Mucosa of descending colon (tissue), 3 donors: Measurements from ENCODE around the gene NME4. TPM values are rescaled to one million over a fixed set of nuclear protein-coding genes. Genes with fewer than 3 reads are reported as not detected.

ENCODE experiments used
- ATAC-seq: fragments of 200-7000 bp; cut with Tn5 transposase; one replicate; pipeline ENCODE4 v1.9.1; 2020; ENCODE audit warnings: mild to moderate bottlenecking, moderate library complexity
- DNase-seq, 3 donors: peaks; one replicate each; pipeline ENCODE4 v3.0.0-alpha.2; 2020
- H3K36me3 ChIP-seq: fragments of 200-600 bp; one replicate; pipeline ENCODE4 v1.8.0; 2021; ENCODE audit warnings: low read depth, mild to moderate bottlenecking
- H3K4me1 ChIP-seq: fragments of 200-600 bp; one replicate; pipeline ENCODE4 v1.8.0; 2021; ENCODE audit warnings: low read depth, mild to moderate bottlenecking
- H3K4me3 ChIP-seq: fragments of 200-600 bp; one replicate; pipeline ENCODE4 v1.8.0; 2021; ENCODE audit warnings: mild to moderate bottlenecking
- H3K9me3 ChIP-seq: fragments of 200-600 bp; one replicate; pipeline ENCODE4 v1.8.0; 2021; ENCODE audit warnings: mild to moderate bottlenecking
- CTCF ChIP-seq: fragments of 200-600 bp; IDR thresholded peaks from one replicate; pipeline ENCODE4 v1.8.0; 2022; ENCODE audit warnings: antibody characterized with exemption, mild to moderate bottlenecking
- intact Hi-C, 2 donors: fragments of 100-400 bp; cut with DNase I in 1 of 2; cut with micrococcal nuclease in 1 of 2; formaldehyde crosslinking; loops; one replicate each; pipeline versions ENCODE4 v1.11.0 to v1.11.1; 2022; cut with DNase I, micrococcal nuclease
- total RNA-seq, 3 donors: library from RNA; stranded (reverse); fragmentation: NEBNext Ultra II Directional in 2 of 3; extraction: Animal tissue kit (Norgen Biotek cat#: 25700) in 2 of 3; gene quantifications; one replicate each; pipeline versions ENCODE4 v1.2.1 to v1.2.4, GENCODE V29; 2021 to 2023
- donor health status: DM: no; HTN: no; CAD: no; lungs with moderate emphysema.
- donor health status: DM: no; HTN: no; CAD: no.
- donor health status: DM: no; HTN: yes; CAD: no.

Gene NME4
- total RNA-seq, 3 donors from 2014 or later = 24.5 to 125 (median 43.6) TPM

GRCh38 chr16:444027-444426 lies 47.0 kb downstream of the NME4 start:
- DNase-seq = no peak
- TF ChIP-seq CTCF = no peak
- no peak for ATAC-seq
- H3K4me3 ChIP-seq = no peak overlapping the region
- H3K9me3 ChIP-seq = no peaks in the 10 kb centered on the region
- no peaks in the 10 kb centered on the region for H3K4me1 ChIP-seq
- intact Hi-C loops = no loop called here
- H3K36me3 ChIP-seq = no peaks in the 10 kb centered on the region

GRCh38 chr16:445566-445965 lies 48.6 kb downstream of the NME4 start:
- Histone ChIP-seq H3K9me3 (no peaks in the 10 kb centered on the region), H3K4me1 (peaks cover 6% of the 10 kb centered on the region), H3K4me3 (no peak overlapping the region), H3K36me3 (no peaks in the 10 kb centered on the region)
- no peak for DNase-seq
- intact Hi-C loops = no loop called here
- ATAC-seq = no peak
- TF ChIP-seq CTCF = no peak

Other genes with a start within 250 kb of the NME4 start
- under 1 TPM in 1 of 3 donors, not detected in 2; 0.41 TPM for gene HBZ, start 244.6 kb upstream of the NME4 start, total RNA-seq
- gene HBM, start 231.2 kb upstream of the NME4 start, total RNA-seq = not detected
- gene HBA2, start 224.3 kb upstream of the NME4 start, total RNA-seq = 1 to 10 TPM in 2 of 3 donors, not detected in 1; 2.9 to 3.4 TPM
- gene HBA1, start 220.5 kb upstream of the NME4 start, total RNA-seq = 1 to 10 TPM in 2 of 3 donors, not detected in 1; 4.3 to 8.5 TPM
- not detected for gene HBQ1, start 216.7 kb upstream of the NME4 start, total RNA-seq
- gene LUC7L, start 167.8 kb upstream of the NME4 start, total RNA-seq = 10 to 100 TPM; 47.8 to 86.8 (median 67.2) TPM
- gene FAM234A, start 162.4 kb upstream of the NME4 start, total RNA-seq = 100 to 1,000 TPM in 1 of 3 donors, 10 to 100 TPM in 2; 87.1 to 129 (median 99.1) TPM
- 10 to 100 TPM in 1 of 3 donors, 1 to 10 TPM in 2; 2.6 to 10.0 (median 8.1) TPM for gene RGS11, start 121.3 kb upstream of the NME4 start, total RNA-seq
- gene ARHGDIG, start 116.6 kb upstream of the NME4 start, total RNA-seq = 1 to 10 TPM; 1.7 to 6.8 (median 1.9) TPM
- gene PDIA2, start 114.0 kb upstream of the NME4 start, total RNA-seq = 1 to 10 TPM in 2 of 3 donors, under 1 TPM in 1; 0.23 to 2.8 (median 1.3) TPM
- 10 to 100 TPM; 33.0 to 46.3 (median 40.0) TPM for gene AXIN1, start 44.5 kb upstream of the NME4 start, total RNA-seq
- gene MRPL28, start 26.7 kb upstream of the NME4 start, total RNA-seq = 10 to 100 TPM; 39.7 to 53.8 (median 49.1) TPM
- gene PGAP6, start 15.2 kb upstream of the NME4 start, total RNA-seq = 100 to 1,000 TPM in 1 of 3 donors, 10 to 100 TPM in 2; 77.3 to 134 (median 95.7) TPM
- 10 to 100 TPM; 39.5 to 64.3 (median 56.0) TPM for gene DECR2, start 4.7 kb downstream of the NME4 start, total RNA-seq
- 10 to 100 TPM; 22.3 to 45.6 (median 30.7) TPM for gene RAB11FIP3, start 28.4 kb downstream of the NME4 start, total RNA-seq
- gene CAPN15, start 130.5 kb downstream of the NME4 start, total RNA-seq = 100 to 1,000 TPM in 2 of 3 donors, 10 to 100 TPM in 1; 73.5 to 110 (median 109) TPM
- gene PRR35, start 163.2 kb downstream of the NME4 start, total RNA-seq = not detected
- under 1 TPM; 0.26 to 0.82 (median 0.36) TPM for gene NHLRC4, start 169.8 kb downstream of the NME4 start, total RNA-seq
- 10 to 100 TPM; 37.8 to 39.6 (median 38.4) TPM for gene PIGQ, start 172.8 kb downstream of the NME4 start, total RNA-seq
- 10 to 100 TPM; 31.2 to 51.0 (median 40.1) TPM for gene RAB40C, start 192.9 kb downstream of the NME4 start, total RNA-seq
- 1 to 10 TPM; 1.1 to 2.2 (median 1.6) TPM for gene WFIKKN1, start 233.8 kb downstream of the NME4 start, total RNA-seq
- 10 to 100 TPM; 40.3 to 52.4 (median 50.0) TPM for gene METTL26, start 239.1 kb downstream of the NME4 start, total RNA-seq
- gene MCRIP2, start 244.6 kb downstream of the NME4 start, total RNA-seq = 100 to 1,000 TPM in 2 of 3 donors, 10 to 100 TPM in 1; 76.3 to 116 (median 100) TPM